Measurements from ENCODE around the gene C1orf87.

DNA sequence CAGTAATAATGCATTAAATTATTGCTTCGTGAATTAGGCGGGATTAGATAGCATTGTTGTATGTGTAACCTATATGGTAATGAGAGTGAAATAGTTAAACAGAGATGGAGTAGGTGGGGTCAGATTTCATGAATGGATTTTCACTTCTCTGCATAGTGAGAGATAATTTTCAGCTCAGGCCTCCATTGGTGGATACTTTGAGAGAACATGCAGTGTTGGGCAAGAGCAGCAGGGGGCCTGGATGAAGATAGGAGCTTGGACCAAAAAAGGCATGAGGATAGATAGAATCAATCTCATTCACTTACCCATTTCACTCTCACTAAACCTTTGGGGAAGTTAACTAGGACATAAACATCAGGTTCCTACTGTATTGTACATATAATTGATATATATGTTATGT, 39.5 kb upstream of the C1orf87 start:
- TF ChIP-seq, protein P1, sequence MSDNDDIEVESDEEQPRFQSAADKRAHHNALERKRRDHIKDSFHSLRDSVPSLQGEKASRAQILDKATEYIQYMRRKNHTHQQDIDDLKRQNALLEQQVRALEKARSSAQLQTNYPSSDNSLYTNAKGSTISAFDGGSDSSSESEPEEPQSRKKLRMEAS (IDR thresholded peaks at IDR 0.05; ENCODE audit: insufficient read depth, insufficient read length), result no peak
- TF ChIP-seq POLR2A (IDR thresholded peaks at IDR 0.05; ENCODE audit: low read depth, low read length), result no peak
- TF ChIP-seq FOS (IDR thresholded peaks at IDR 0.05; ENCODE audit: borderline replicate concordance, insufficient read depth, low read length), result no peak
- TF ChIP-seq, protein P2, sequence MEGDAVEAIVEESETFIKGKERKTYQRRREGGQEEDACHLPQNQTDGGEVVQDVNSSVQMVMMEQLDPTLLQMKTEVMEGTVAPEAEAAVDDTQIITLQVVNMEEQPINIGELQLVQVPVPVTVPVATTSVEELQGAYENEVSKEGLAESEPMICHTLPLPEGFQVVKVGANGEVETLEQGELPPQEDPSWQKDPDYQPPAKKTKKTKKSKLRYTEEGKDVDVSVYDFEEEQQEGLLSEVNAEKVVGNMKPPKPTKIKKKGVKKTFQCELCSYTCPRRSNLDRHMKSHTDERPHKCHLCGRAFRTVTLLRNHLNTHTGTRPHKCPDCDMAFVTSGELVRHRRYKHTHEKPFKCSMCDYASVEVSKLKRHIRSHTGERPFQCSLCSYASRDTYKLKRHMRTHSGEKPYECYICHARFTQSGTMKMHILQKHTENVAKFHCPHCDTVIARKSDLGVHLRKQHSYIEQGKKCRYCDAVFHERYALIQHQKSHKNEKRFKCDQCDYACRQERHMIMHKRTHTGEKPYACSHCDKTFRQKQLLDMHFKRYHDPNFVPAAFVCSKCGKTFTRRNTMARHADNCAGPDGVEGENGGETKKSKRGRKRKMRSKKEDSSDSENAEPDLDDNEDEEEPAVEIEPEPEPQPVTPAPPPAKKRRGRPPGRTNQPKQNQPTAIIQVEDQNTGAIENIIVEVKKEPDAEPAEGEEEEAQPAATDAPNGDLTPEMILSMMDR (IDR thresholded peaks at IDR 0.05; ENCODE audit: extremely low read depth in 1 of 2, insufficient read depth in 1 of 2, low read depth in 1 of 2, low read length in 2 of 2), result no peak
- TF ChIP-seq MYC (IDR thresholded peaks at IDR 0.05; ENCODE audit: low read depth, low read length), result no peak
- TF ChIP-seq POLR2AphosphoS5 (IDR thresholded peaks at IDR 0.05; ENCODE audit: insufficient read depth, low read depth, low read length), result no peak

All from endothelial cell of umbilical vein (primary cell).